HEK293 (cell line): ENCODE measurements around the gene ZNF469.

ENCODE experiments used
- CTCF ChIA-PET: fragments of 350-600 bp; formaldehyde crosslinking; extraction: SDS; loops from one replicate; lab custom pipeline; 2021; ENCODE audit warnings: antibody characterized with exemption; lab: Yijun Ruan, JAX
- POLR2A ChIA-PET: fragments of 300-600 bp; formaldehyde crosslinking; extraction: SDS; loops from one replicate; lab custom pipeline; 2020; ENCODE audit warnings: antibody characterized with exemption, inconsistent platforms; lab: Yijun Ruan, JAX
- H3K27ac ChIP-seq: fragments of 200-500 bp; sonication (Bioruptor generic); 2 replicates; pipeline ENCODE4 v1.5.1; 2014; ENCODE audit warnings: low read depth, low read length, control low read depth, inconsistent platforms; ENCODE audit errors: extremely low read depth
- H3K36me3 ChIP-seq, 2 experiments: fragments of 200-500 bp in 1 of 2; sonication (Bioruptor generic) in 1 of 2; 1 replicate in 1 of 2; 2 replicates in 1 of 2; pipeline ENCODE4 v1.5.1; 2014 to 2017; ENCODE audit warnings: inconsistent platforms in 2 of 2, low read length in 2 of 2; ENCODE audit not compliant: control insufficient read depth in 2 of 2, insufficient read depth in 1 of 2
- H3K4me1 ChIP-seq: fragments of 200-500 bp; sonication (Bioruptor generic); 2 replicates; pipeline ENCODE4 v1.5.1; 2014; ENCODE audit warnings: mild to moderate bottlenecking, low read length, inconsistent platforms; ENCODE audit not compliant: control insufficient read depth, insufficient read depth
- H3K4me3 ChIP-seq: 2 replicates; pipeline ENCODE4 v1.5.1; 2011; ENCODE audit warnings: low read depth, mild to moderate bottlenecking, control low read depth, low read length, moderate library complexity
- H3K9me3 ChIP-seq: fragments of 200-500 bp; sonication (Bioruptor generic); 2 replicates; pipeline ENCODE4 v1.5.1; 2014; ENCODE audit warnings: low read depth, low read length, inconsistent platforms; ENCODE audit not compliant: control insufficient read depth, insufficient read depth
- PRDM2 ChIP-seq: fragments of 450-650 bp; formaldehyde crosslinking; IDR thresholded peaks from 2 replicates; pipeline ENCODE4 v1.5.1; 2016; ENCODE audit warnings: missing biosample characterization, missing genetic modification characterization, borderline replicate concordance
- YY2 ChIP-seq: fragments of 450-650 bp; formaldehyde crosslinking; IDR thresholded peaks from 2 replicates; pipeline ENCODE4 v1.5.1; 2016; ENCODE audit warnings: missing biosample characterization, missing genetic modification characterization
- ZFP3 ChIP-seq: fragments of 450-650 bp; formaldehyde crosslinking; IDR thresholded peaks from 2 replicates; pipeline ENCODE4 v1.5.1; 2016; ENCODE audit warnings: low read depth, missing biosample characterization, missing genetic modification characterization
- ZNF184 ChIP-seq: fragments of 450-650 bp; IDR thresholded peaks from 2 replicates; pipeline ENCODE4 v1.5.1; 2018; ENCODE audit warnings: missing biosample characterization, mild to moderate bottlenecking, missing genetic modification characterization
- ZNF223 ChIP-seq: fragments of 450-650 bp; formaldehyde crosslinking; IDR thresholded peaks from 2 replicates; pipeline ENCODE4 v1.5.1; 2016; ENCODE audit warnings: missing biosample characterization, missing genetic modification characterization
- ZNF23 ChIP-seq: fragments of 450-650 bp; formaldehyde crosslinking; IDR thresholded peaks from 2 replicates; pipeline ENCODE4 v1.5.1; 2016; ENCODE audit warnings: missing biosample characterization, missing genetic modification characterization, borderline replicate concordance
- ZNF24 ChIP-seq: fragments of 450-650 bp; formaldehyde crosslinking; IDR thresholded peaks from 2 replicates; pipeline ENCODE4 v1.5.1; 2016; ENCODE audit warnings: missing biosample characterization, missing genetic modification characterization
- ZNF266 ChIP-seq: fragments of 450-650 bp; formaldehyde crosslinking; IDR thresholded peaks from 2 replicates; pipeline ENCODE4 v1.5.1; 2016; ENCODE audit warnings: missing biosample characterization, missing genetic modification characterization, low read depth
- ZNF362 ChIP-seq: fragments of 450-650 bp; formaldehyde crosslinking; IDR thresholded peaks from 2 replicates; pipeline ENCODE4 v1.5.1; 2016; ENCODE audit warnings: missing biosample characterization, missing genetic modification characterization
- ZNF366 ChIP-seq: fragments of 450-650 bp; formaldehyde crosslinking; conservative IDR thresholded peaks from 2 replicates; pipeline ENCODE4 v1.5.1; 2016; ENCODE audit warnings: missing biosample characterization, missing genetic modification characterization
- ZNF391 ChIP-seq: fragments of 450-650 bp; formaldehyde crosslinking; IDR thresholded peaks from 2 replicates; pipeline ENCODE4 v1.5.1; 2016; ENCODE audit warnings: low read depth, missing biosample characterization, missing genetic modification characterization, borderline replicate concordance
- ZNF426 ChIP-seq: fragments of 450-650 bp; formaldehyde crosslinking; IDR thresholded peaks from 2 replicates; pipeline ENCODE4 v1.5.1; 2017; ENCODE audit warnings: missing biosample characterization, missing genetic modification characterization, mild to moderate bottlenecking, inconsistent platforms, moderate library complexity
- ZNF529 ChIP-seq: fragments of 450-650 bp; formaldehyde crosslinking; IDR thresholded peaks from 2 replicates; pipeline ENCODE4 v1.5.1; 2017; ENCODE audit warnings: missing genetic modification characterization, missing biosample characterization; ENCODE audit not compliant: insufficient replicate concordance
- ZNF549 ChIP-seq: fragments of 450-650 bp; IDR thresholded peaks from 2 replicates; pipeline ENCODE4 v1.5.1; 2018; ENCODE audit warnings: missing biosample characterization, missing genetic modification characterization, mild to moderate bottlenecking, inconsistent platforms, moderate library complexity
- ZNF621 ChIP-seq: fragments of 450-650 bp; formaldehyde crosslinking; IDR thresholded peaks from 2 replicates; pipeline ENCODE4 v1.5.1; 2017; ENCODE audit warnings: missing biosample characterization, missing genetic modification characterization
- ZNF704 ChIP-seq: fragments of 450-650 bp; formaldehyde crosslinking; IDR thresholded peaks from 2 replicates; pipeline ENCODE4 v1.5.1; 2016; ENCODE audit warnings: missing biosample characterization, missing genetic modification characterization

ZNF469 gene

GRCh38 chr16:88356124-88356726 lies 26.5 kb upstream of the ZNF469 start (continued):
- no peak for TF ChIP-seq ZNF266 (tag by site-specific recombination)
- no peak for TF ChIP-seq PRDM2
- no peak for TF ChIP-seq ZNF621 (tag by site-specific recombination)
- no peak for TF ChIP-seq ZNF24 (tag by site-specific recombination)

GRCh38 chr16:88356727-88357199 lies 26.0 kb upstream of the ZNF469 start:
- POLR2A ChIA-PET: no interaction called here
- no peaks in the 10 kb centered on the region for H3K36me3 ChIP-seq

GRCh38 chr16:88357317-88358022 lies 25.3 kb upstream of the ZNF469 start:
- CTCF ChIA-PET: interaction anchor here (0.6 kb wide), 1 partner anchor 44 kb away, joined by 3 read pairs; no protein-coding TSS in a partner anchor
- no peak overlapping the region for H3K27ac ChIP-seq
- H3K9me3 ChIP-seq: no peaks in the 10 kb centered on the region
- no peaks in the 10 kb centered on the region for H3K36me3 ChIP-seq
- no peak for TF ChIP-seq ZNF529 (tag by site-specific recombination)
- no peak for TF ChIP-seq ZNF184 (tag by site-specific recombination)
- TF ChIP-seq ZNF391 (tag by site-specific recombination): no peak
- no peak for TF ChIP-seq ZNF23 (tag by site-specific recombination)
- TF ChIP-seq ZNF362 (tag by site-specific recombination): no peak
- no peak for TF ChIP-seq ZNF366 (tag by site-specific recombination)
- no peak for TF ChIP-seq ZFP3 (tag by site-specific recombination)
- TF ChIP-seq, all 188 proteins: peak for 0
- H3K4me3 ChIP-seq: no peak overlapping the region
- H3K4me1 ChIP-seq: no peaks in the 10 kb centered on the region
- POLR2A ChIA-PET: no interaction called here

More at GRCh38 chr16:88356727-88357199, 26.0 kb upstream of the ZNF469 start:
- no peak for TF ChIP-seq ZNF704 (tag by site-specific recombination)
- no peak for TF ChIP-seq ZNF549 (tag by site-specific recombination)
- TF ChIP-seq YY2 (tag by site-specific recombination): no peak
- TF ChIP-seq ZNF223: no peak
- TF ChIP-seq ZNF426 (tag by site-specific recombination): no peak
- TF ChIP-seq ZFP3 (tag by site-specific recombination): no peak
- no peak overlapping the region for H3K4me3 ChIP-seq
- no peaks in the 10 kb centered on the region for H3K9me3 ChIP-seq
- CTCF ChIA-PET: interaction anchor here (0.6 kb wide), 1 partner anchor 44 kb away, joined by 3 read pairs; no protein-coding TSS in a partner anchor
- no peaks in the 10 kb centered on the region for H3K4me1 ChIP-seq
- H3K27ac ChIP-seq: no peak overlapping the region
